ENCODE data around the gene UCN3.
"Not testable (repeated sequence)": the region's sequence is repeated elsewhere in the genome, so short reads cannot be mapped to it uniquely, and the experiment has no call there.

The UCN3 gene

GRCh38 chr10:5410787-5411186, 46.0 kb downstream of the UCN3 start:
- DNase-seq, ATAC-seq: not testable (repeated sequence)

- no peak for ATAC-seq
- no peak for DNase-seq
Observed at GRCh38 chr10:5411941-5412276, 47.1 kb downstream of the UCN3 start.

- DNase-seq (peak; percentile 82), ATAC-seq (peak; percentile 91)
Observed at GRCh38 chr10:5412277-5412941, 47.6 kb downstream of the UCN3 start, which contains the start of gene NET1. Gene NET1, plus strand, starts transcription at chr10:5412557. Its CDS starts 136 bp downstream, at chr10:5412693.

- DNase-seq (no peak), ATAC-seq (no peak)
Observed at GRCh38 chr10:5413012-5413938, 48.5 kb downstream of the UCN3 start.

- ATAC-seq, result no peak
- DNase-seq, result no peak
Observed at GRCh38 chr10:5416981-5417380, 52.2 kb downstream of the UCN3 start.

GRCh38 chr10:5418584-5418983, 53.8 kb downstream of the UCN3 start:
- DNase-seq, result no peak
- ATAC-seq, result no peak

- no peak for ATAC-seq
Observed at GRCh38 chr10:5419466-5420094, 54.8 kb downstream of the UCN3 start.

GRCh38 chr10:5423771-5424170, 59.0 kb downstream of the UCN3 start:
- DNase-seq (no peak), ATAC-seq (no peak)

More at GRCh38 chr10:5419466-5420094, 54.8 kb downstream of the UCN3 start:
- no peak for DNase-seq

All from stimulated activated naive CD8-positive, alpha-beta T cell treated with anti-CD3 and anti-CD28 coated beads, Interleukin-15, Interleukin-2, amounts not matched to agents 100 U/mL and 50 U/mL, for 24 hours (primary cell).